ENCODE data around the gene RFLNA.

RFLNA gene

GRCh38 chr12:124304314-124304790, 9.5 kb downstream of the RFLNA start:
- no peak for DNase-seq

GRCh38 chr12:124305136-124305535, 10.2 kb downstream of the RFLNA start:
- no peak for DNase-seq

- DNase-seq: no peak
Observed at GRCh38 chr12:124305776-124306685, 11.1 kb downstream of the RFLNA start.

- DNase-seq: no peak
Observed at GRCh38 chr12:124306686-124307555, 12.0 kb downstream of the RFLNA start.

GRCh38 chr12:124307556-124307825, 12.6 kb downstream of the RFLNA start:
- DNase-seq: no peak

- DNase-seq: no peak
Observed at GRCh38 chr12:124308741-124309140, 13.8 kb downstream of the RFLNA start.

GRCh38 chr12:124309231-124309630, 14.3 kb downstream of the RFLNA start:
- DNase-seq: no peak

- DNase-seq: no peak
Observed at GRCh38 chr12:124309744-124310143, 14.9 kb downstream of the RFLNA start.

- no peak for DNase-seq
Observed at GRCh38 chr12:124310178-124310577, 15.3 kb downstream of the RFLNA start.

- DNase-seq: no peak
Observed at GRCh38 chr12:124310785-124311184, 15.9 kb downstream of the RFLNA start.

- no peak for DNase-seq
Observed at GRCh38 chr12:124311292-124312109, 16.6 kb downstream of the RFLNA start.

- no peak for DNase-seq
Observed at GRCh38 chr12:124312601-124313000, 17.7 kb downstream of the RFLNA start.

- no peak for DNase-seq
Observed at GRCh38 chr12:124314207-124314606, 19.3 kb downstream of the RFLNA start.

GRCh38 chr12:124314766-124315165, 19.9 kb downstream of the RFLNA start:
- DNase-seq: no peak

GRCh38 chr12:124315372-124316044, 20.6 kb downstream of the RFLNA start:
- DNase-seq: no peak

GRCh38 chr12:124316257-124316900, 21.5 kb downstream of the RFLNA start:
- DNase-seq: no peak

- DNase-seq: no peak
Observed at GRCh38 chr12:124317400-124317799, 22.5 kb downstream of the RFLNA start.

GRCh38 chr12:124318278-124319020, 23.6 kb downstream of the RFLNA start:
- DNase-seq: no peak

GRCh38 chr12:124319368-124320050, 24.6 kb downstream of the RFLNA start:
- DNase-seq: no peak

- peak; percentile 19 for DNase-seq
Observed at GRCh38 chr12:124321040-124321481, 26.2 kb downstream of the RFLNA start.
